ENCODE data around the gene RFX4. TPM values are rescaled to one million over a fixed set of nuclear protein-coding genes. Genes with fewer than 3 reads are reported as not detected.

RFX4 gene
- total and polyA plus RNA-seq, 2 donors (not counting 3 experiments of a cell fraction or from before 2014, with no cell fraction given), result not detected

DNA sequence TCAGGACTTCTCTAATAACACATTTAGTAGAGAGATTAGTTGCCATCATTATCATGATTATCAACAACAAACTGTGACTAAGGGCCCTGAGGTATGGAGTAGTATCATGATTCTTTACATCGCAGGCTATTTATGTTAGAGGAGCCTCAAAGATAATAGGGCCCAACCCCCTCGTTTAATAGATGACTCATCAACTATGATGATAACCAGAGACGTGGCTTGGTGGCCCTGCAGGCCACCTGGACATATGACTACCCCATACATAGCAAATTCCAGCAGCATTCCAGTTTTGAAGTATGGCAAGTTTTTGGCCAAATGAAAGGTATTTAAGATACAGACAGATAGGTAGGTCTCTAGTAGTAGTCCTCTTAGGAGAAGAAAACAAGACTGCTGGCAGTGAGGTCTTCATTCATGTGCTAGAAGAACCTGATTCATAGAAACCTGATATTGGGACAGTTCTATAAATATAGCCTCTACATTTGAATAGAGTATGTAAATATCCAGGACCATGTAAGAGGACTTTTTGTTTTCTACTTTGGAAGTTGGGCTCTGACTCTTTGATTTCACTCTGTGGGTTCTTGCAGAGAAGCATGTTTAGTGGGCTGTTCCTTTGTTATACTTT is 197.3 kb downstream of the RFX4 start:
- no peaks in the 10 kb centered on the region for H3K9me3 ChIP-seq (replicated peaks; ENCODE audit: control insufficient read depth, insufficient read depth, low read length)
- H2AFZ ChIP-seq (ENCODE audit: low read depth, low read length), result no peak overlapping the region
- peaks cover 48% of the 10 kb centered on the region for H3K79me2 ChIP-seq (ENCODE audit: control insufficient read depth, insufficient read depth, low read length)

DNA sequence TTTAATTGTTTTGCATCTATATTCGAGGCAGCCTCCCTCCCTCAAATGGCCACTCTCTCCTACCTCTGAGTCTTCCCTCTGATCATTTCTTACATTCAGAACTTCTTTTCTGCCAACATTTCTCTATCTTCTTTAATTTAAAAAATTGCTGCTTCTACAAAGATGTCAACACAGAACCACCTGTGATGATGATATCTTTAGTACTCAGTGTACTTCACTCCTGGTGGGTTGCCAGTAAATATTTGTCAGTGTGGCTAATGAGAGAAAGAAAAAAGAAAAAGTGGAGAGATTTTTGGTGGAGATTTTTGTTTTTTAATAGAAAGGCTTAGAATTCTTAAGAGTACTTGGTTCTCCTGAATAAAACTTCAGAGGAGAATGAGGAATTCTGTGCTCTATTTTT is 199.8 kb downstream of the RFX4 start:
- dilution Hi-C loops (cut with MboI; ENCODE audit: extremely low pct_ligation_motif_present, low sequenced_read_pairs) (no loop called here), intact Hi-C loops (cut with micrococcal nuclease) (no loop called here)
- ChIA-PET POLR2A (no interaction called here), CTCF (no interaction called here)
- DNase-seq (ENCODE audit: low read depth, low spot score) (no peak), FAIRE-seq (no peak)
- Histone ChIP-seq H3K4me1 (ENCODE audit: control insufficient read depth, extremely low read depth, insufficient read depth, low read length) (no peaks in the 10 kb centered on the region), H3K9me1 (replicated peaks; ENCODE audit: control insufficient read depth, extremely low read depth, insufficient read depth, low read length) (no peaks in the 10 kb centered on the region), H3K9me3 (replicated peaks; ENCODE audit: control insufficient read depth, insufficient read depth, low read length) (no peaks in the 10 kb centered on the region), H3K79me2 (ENCODE audit: control insufficient read depth, insufficient read depth, low read length) (peaks cover 26% of the 10 kb centered on the region), H2AFZ (ENCODE audit: low read depth, low read length) (no peak overlapping the region), H3K4me2 (ENCODE audit: insufficient read depth, low read length) (no peak overlapping the region), H3K27me3 (ENCODE audit: control insufficient read depth in 2 of 2, insufficient read depth in 2 of 2, low read length in 2 of 2) (no peaks in the 10 kb centered on the region), H3K27ac (ENCODE audit: insufficient read depth, low read depth, low read length) (no peak overlapping the region), H3K36me3 (ENCODE audit: control insufficient read depth in 2 of 2, extremely low read depth in 1 of 2, insufficient read depth in 2 of 2, low read length in 2 of 2) (peaks cover 0 to 2% of the 10 kb centered on the region in 2 experiments), H3K9ac (replicated peaks; ENCODE audit: extremely low read depth, insufficient read depth, low read length) (no peak overlapping the region), H3K4me3 (replicated peaks in 1 of 3; ENCODE audit: insufficient read depth in 1 of 3, low read depth in 1 of 3, low read length in 3 of 3) (no peak overlapping the region), H4K20me1 (replicated peaks; ENCODE audit: control insufficient read depth, extremely low read depth, insufficient read depth, low read length) (no peaks in the 10 kb centered on the region)
- BruUV-seq (replicated peaks), result no TSS peak
- TF ChIP-seq POLR2A (IDR thresholded peaks at IDR 0.05; ENCODE audit: low read depth, low read length), result no peak
- TF ChIP-seq, protein P1, sequence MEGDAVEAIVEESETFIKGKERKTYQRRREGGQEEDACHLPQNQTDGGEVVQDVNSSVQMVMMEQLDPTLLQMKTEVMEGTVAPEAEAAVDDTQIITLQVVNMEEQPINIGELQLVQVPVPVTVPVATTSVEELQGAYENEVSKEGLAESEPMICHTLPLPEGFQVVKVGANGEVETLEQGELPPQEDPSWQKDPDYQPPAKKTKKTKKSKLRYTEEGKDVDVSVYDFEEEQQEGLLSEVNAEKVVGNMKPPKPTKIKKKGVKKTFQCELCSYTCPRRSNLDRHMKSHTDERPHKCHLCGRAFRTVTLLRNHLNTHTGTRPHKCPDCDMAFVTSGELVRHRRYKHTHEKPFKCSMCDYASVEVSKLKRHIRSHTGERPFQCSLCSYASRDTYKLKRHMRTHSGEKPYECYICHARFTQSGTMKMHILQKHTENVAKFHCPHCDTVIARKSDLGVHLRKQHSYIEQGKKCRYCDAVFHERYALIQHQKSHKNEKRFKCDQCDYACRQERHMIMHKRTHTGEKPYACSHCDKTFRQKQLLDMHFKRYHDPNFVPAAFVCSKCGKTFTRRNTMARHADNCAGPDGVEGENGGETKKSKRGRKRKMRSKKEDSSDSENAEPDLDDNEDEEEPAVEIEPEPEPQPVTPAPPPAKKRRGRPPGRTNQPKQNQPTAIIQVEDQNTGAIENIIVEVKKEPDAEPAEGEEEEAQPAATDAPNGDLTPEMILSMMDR (IDR thresholded peaks at IDR 0.05; ENCODE audit: extremely low read depth in 1 of 2, insufficient read depth in 1 of 2, low read depth in 1 of 2, low read length in 2 of 2), result no peak

More for the DNA sequence above, 197.3 kb downstream of the RFX4 start:
- DNase-seq (ENCODE audit: low read depth, low spot score) (peak; percentile 7), FAIRE-seq (no peak)
- Histone ChIP-seq H3K4me3 (replicated peaks in 1 of 3; ENCODE audit: insufficient read depth in 1 of 3, low read depth in 1 of 3, low read length in 3 of 3) (no peak overlapping the region), H3K4me2 (ENCODE audit: insufficient read depth, low read length) (no peak overlapping the region), H3K27me3 (ENCODE audit: control insufficient read depth in 2 of 2, insufficient read depth in 2 of 2, low read length in 2 of 2) (no peaks in the 10 kb centered on the region), H3K27ac (ENCODE audit: insufficient read depth, low read depth, low read length) (no peak overlapping the region), H3K9ac (replicated peaks; ENCODE audit: extremely low read depth, insufficient read depth, low read length) (no peak overlapping the region), H3K4me1 (ENCODE audit: control insufficient read depth, extremely low read depth, insufficient read depth, low read length) (peaks cover 5% of the 10 kb centered on the region), H3K36me3 (ENCODE audit: control insufficient read depth in 2 of 2, extremely low read depth in 1 of 2, insufficient read depth in 2 of 2, low read length in 2 of 2) (peaks cover 0 to 2% of the 10 kb centered on the region in 2 experiments), H3K9me1 (replicated peaks; ENCODE audit: control insufficient read depth, extremely low read depth, insufficient read depth, low read length) (no peaks in the 10 kb centered on the region), H4K20me1 (replicated peaks; ENCODE audit: control insufficient read depth, extremely low read depth, insufficient read depth, low read length) (no peaks in the 10 kb centered on the region)
- CTCF ChIA-PET, result no interaction called here
- dilution Hi-C loops (cut with MboI; ENCODE audit: extremely low pct_ligation_motif_present, low sequenced_read_pairs) (no loop called here), intact Hi-C loops (cut with micrococcal nuclease) (no loop called here)
- peak; percentile 18 for TF ChIP-seq FOS (IDR thresholded peaks at IDR 0.05; ENCODE audit: borderline replicate concordance, insufficient read depth, low read length)
- no peak for TF ChIP-seq EZH2 (IDR thresholded peaks at IDR 0.05; ENCODE audit: borderline replicate concordance, low read depth, low read length, severe bottlenecking)
- POLR2A ChIA-PET, result no interaction called here
- BruUV-seq (replicated peaks), result no TSS peak

All from endothelial cell of umbilical vein (primary cell).